Endothelial cell of umbilical vein (primary cell): ENCODE measurements around the gene PALM. TPM values are rescaled to one million over a fixed set of nuclear protein-coding genes. Genes with fewer than 3 reads are reported as not detected.

ENCODE experiments used
- BruUV-seq: library from RNA; stranded (reverse); fragments of 400-500 nt; replicated peaks from 2 replicates; lab custom pipeline; 2021; lab: Mats Ljungman, UMichigan
- CTCF ChIA-PET: fragments of 300-600, 350-600 bp; sonication (Branson Sonifier 250); formaldehyde crosslinking; loops from one replicate; lab custom pipeline; 2021; ENCODE audit warnings: antibody characterized with exemption, inconsistent platforms; lab: Charles Lee
- POLR2A ChIA-PET: fragments of 300-600, 350-600 bp; sonication (Branson Sonifier 250); formaldehyde crosslinking; loops from one replicate; lab custom pipeline; 2021; ENCODE audit warnings: antibody characterized with exemption, inconsistent platforms; lab: Charles Lee
- DNase-seq: peaks from one replicate; pipeline ENCODE4 v3.0.0-alpha.2; 2011; ENCODE audit warnings: low read depth, low spot score
- FAIRE-seq: peaks from 2 replicates; lab custom pipeline; 2011; peaks lifted over from hg19 to GRCh38; lab: Jason Lieb, UNC
- H2AFZ ChIP-seq: 2 replicates; pipeline ENCODE4 v1.6.0; 2012; ENCODE audit warnings: low read depth, low read length, control low read depth, inconsistent platforms
- H3K27ac ChIP-seq: 2 replicates; pipeline ENCODE4 v1.5.1; 2011; ENCODE audit warnings: low read depth, mild to moderate bottlenecking, control low read depth, low read length, moderate library complexity; ENCODE audit not compliant: insufficient read depth
- H3K27me3 ChIP-seq, 2 experiments: 2 replicates each; pipeline versions ENCODE4 v1.6.0 to v1.6.1; 2011; ENCODE audit warnings: low read length in 2 of 2, mixed read lengths in 1 of 2; ENCODE audit not compliant: control insufficient read depth in 2 of 2, insufficient read depth in 2 of 2
- H3K36me3 ChIP-seq, 2 experiments: 2 replicates in 1 of 2; 3 replicates in 1 of 2; pipeline ENCODE4 v1.5.1; 2011; ENCODE audit warnings: low read length in 2 of 2, mild to moderate bottlenecking in 1 of 2, moderate library complexity in 1 of 2; ENCODE audit not compliant: control insufficient read depth in 2 of 2, insufficient read depth in 2 of 2; ENCODE audit errors: extremely low read depth in 1 of 2
- H3K4me1 ChIP-seq: 3 replicates; pipeline ENCODE4 v1.5.1; 2011; ENCODE audit warnings: mild to moderate bottlenecking, low read length; ENCODE audit not compliant: control insufficient read depth, insufficient read depth; ENCODE audit errors: extremely low read depth
- H3K4me2 ChIP-seq: 2 replicates; pipeline ENCODE4 v1.6.1; 2011; ENCODE audit warnings: low read length, control low read depth, mixed read lengths; ENCODE audit not compliant: insufficient read depth
- H3K4me3 ChIP-seq, 3 experiments: fragments of 200-600 bp in 1 of 3; sonication (generic), shearing (Covaris generic) in 1 of 3; replicated peaks in 1 of 3; 2 replicates each; pipeline ENCODE4 v1.5.1; 2011 to 2016; ENCODE audit warnings: control low read depth in 3 of 3, low read length in 3 of 3, mild to moderate bottlenecking in 2 of 3, inconsistent platforms in 1 of 3, low read depth in 1 of 3, moderate library complexity in 1 of 3; ENCODE audit not compliant: insufficient read depth in 1 of 3
- H3K79me2 ChIP-seq: 2 replicates; pipeline ENCODE4 v1.6.0; 2012; ENCODE audit warnings: low read length, inconsistent platforms; ENCODE audit not compliant: control insufficient read depth, insufficient read depth
- H3K9ac ChIP-seq: replicated peaks from 2 replicates; pipeline ENCODE3; 2011; ENCODE audit warnings: low read length, control low read depth; ENCODE audit not compliant: insufficient read depth; ENCODE audit errors: extremely low read depth
- H3K9me1 ChIP-seq: replicated peaks from 3 replicates; pipeline ENCODE4 v1.6.0; 2011; ENCODE audit warnings: mild to moderate bottlenecking, low read length; ENCODE audit not compliant: control insufficient read depth, insufficient read depth; ENCODE audit errors: extremely low read depth
- H3K9me3 ChIP-seq: replicated peaks from 2 replicates; pipeline ENCODE4 v1.5.1; 2012; ENCODE audit warnings: low read length, inconsistent platforms; ENCODE audit not compliant: control insufficient read depth, insufficient read depth
- H4K20me1 ChIP-seq: replicated peaks from 2 replicates; pipeline ENCODE3; 2011; ENCODE audit warnings: mild to moderate bottlenecking, low read length; ENCODE audit not compliant: control insufficient read depth, insufficient read depth; ENCODE audit errors: extremely low read depth
- CTCF ChIP-seq, 2 donors: IDR thresholded peaks; 1 replicate in 1 of 2; 2 replicates in 1 of 2; pipeline ENCODE4 v1.5.1; 2011; ENCODE audit warnings: low read length in 2 of 2, mild to moderate bottlenecking in 2 of 2, moderate library complexity in 2 of 2, control low read depth in 1 of 2, inconsistent platforms in 1 of 2, low read depth in 1 of 2; ENCODE audit not compliant: insufficient read depth in 1 of 2; ENCODE audit errors: extremely low read depth in 1 of 2
- EZH2 ChIP-seq: IDR thresholded peaks from 2 replicates; pipeline ENCODE4 v1.6.1; 2012; ENCODE audit warnings: borderline replicate concordance, low read depth, mild to moderate bottlenecking, moderate library complexity, low read length, inconsistent platforms; ENCODE audit not compliant: severe bottlenecking
- FOS ChIP-seq: IDR thresholded peaks from 2 replicates; pipeline ENCODE4 v1.6.1; 2011; ENCODE audit warnings: mild to moderate bottlenecking, low read length, moderate library complexity, borderline replicate concordance; ENCODE audit not compliant: insufficient read depth
- GATA2 ChIP-seq: IDR thresholded peaks from 2 replicates; pipeline ENCODE4 v1.7.0; 2011; ENCODE audit warnings: low read depth, mild to moderate bottlenecking, moderate library complexity, mixed read lengths, low read length; ENCODE audit not compliant: insufficient read length, insufficient read depth
- JUN ChIP-seq: IDR thresholded peaks from 2 replicates; pipeline ENCODE4 v1.6.1; 2011; ENCODE audit warnings: borderline replicate concordance, low read depth; ENCODE audit not compliant: insufficient read length, insufficient read depth
- MAX ChIP-seq: IDR thresholded peaks from 2 replicates; pipeline ENCODE4 v1.6.1; 2011; ENCODE audit not compliant: insufficient read depth, insufficient read length
- MYC ChIP-seq: IDR thresholded peaks from one replicate; pipeline ENCODE4 v1.6.1; 2011; ENCODE audit warnings: mild to moderate bottlenecking, low read depth, low read length
- POLR2A ChIP-seq: IDR thresholded peaks from 2 replicates; pipeline ENCODE4 v1.6.1; 2012; ENCODE audit warnings: low read depth, mild to moderate bottlenecking, control low read depth, low read length
- POLR2AphosphoS5 ChIP-seq: IDR thresholded peaks from 2 replicates; pipeline ENCODE4 v1.6.1; 2012; ENCODE audit warnings: low read depth, mild to moderate bottlenecking, control low read depth, low read length, moderate library complexity; ENCODE audit not compliant: insufficient read depth
- dilution Hi-C: fragments of 300-500 bp; cut with MboI; formaldehyde crosslinking; loops from one replicate; pipeline ENCODE4 v1.15.0; 2019; ENCODE audit warnings: low sequenced_read_pairs; ENCODE audit not compliant: extremely low pct_ligation_motif_present
- intact Hi-C: fragments of 100-400 bp; cut with micrococcal nuclease; formaldehyde crosslinking; loops from one replicate; pipeline ENCODE4 v1.10.0; 2022
- polyA plus RNA-seq, 4 experiments: library from polyadenylated mRNA; depleted of rRNA in 3 of 4; stranded (reverse) in 3 of 4; unstranded in 1 of 4; fragments of >200 nt; gene quantifications; 2 replicates each; pipeline versions ENCODE4 v1.2.1 to v1.2.3, GENCODE V29; 2011 to 2012; ENCODE audit warnings: missing spikeins in 1 of 4
- total RNA-seq: library from RNA; stranded (reverse); gene quantifications from 2 replicates; pipeline ENCODE4 v1.2.3, GENCODE V29; 2021

Gene PALM
- total and polyA plus RNA-seq, 2 donors (not counting 3 experiments of a cell fraction or from before 2014, with no cell fraction given), result 3.9 to 31.8 TPM

- POLR2A ChIA-PET, result no interaction called here
- FAIRE-seq (no peak), DNase-seq (no peak)
- no peaks in the 10 kb centered on the region for H3K9me1 ChIP-seq
- BruUV-seq, result no TSS peak
- H3K9me3 ChIP-seq, result no peaks in the 10 kb centered on the region
- no peaks in the 10 kb centered on the region for H3K27me3 ChIP-seq
- H3K4me3 ChIP-seq, result no peak overlapping the region
- H3K9ac ChIP-seq, result no peak overlapping the region
- TF ChIP-seq JUN, result no peak
- no peak for TF ChIP-seq EZH2
- TF ChIP-seq POLR2A, result no peak
- no peak for TF ChIP-seq MAX
- no peak for TF ChIP-seq POLR2AphosphoS5
- no peaks in the 10 kb centered on the region for H3K36me3 ChIP-seq
- dilution Hi-C loops (no loop called here), intact Hi-C loops (no loop called here)
- H3K79me2 ChIP-seq, result no peaks in the 10 kb centered on the region
- no peak overlapping the region for H3K27ac ChIP-seq
- H3K4me2 ChIP-seq, result no peak overlapping the region
- H2AFZ ChIP-seq, result no peak overlapping the region
- CTCF ChIA-PET, result no interaction called here
- no peaks in the 10 kb centered on the region for H4K20me1 ChIP-seq
- H3K4me1 ChIP-seq, result no peaks in the 10 kb centered on the region
These were observed 39.5 kb downstream of the PALM start for GRCh38 chr19:748274-748598.

- Histone ChIP-seq H2AFZ (no peak overlapping the region), H3K4me2 (no peak overlapping the region), H3K27me3 (no peaks in the 10 kb centered on the region), H3K27ac (no peak overlapping the region), H3K36me3 (no peaks in the 10 kb centered on the region), H4K20me1 (no peaks in the 10 kb centered on the region), H3K9me1 (no peaks in the 10 kb centered on the region), H3K79me2 (no peaks in the 10 kb centered on the region), H3K4me3 (no peak overlapping the region), H3K9me3 (no peaks in the 10 kb centered on the region), H3K4me1 (no peaks in the 10 kb centered on the region), H3K9ac (no peak overlapping the region)
- dilution Hi-C loops, result no loop called here
- BruUV-seq, result no TSS peak
- TF ChIP-seq CTCF (IDR thresholded peaks at IDR 0.05; ENCODE audit: extremely low read depth in 1 of 2, insufficient read depth in 1 of 2, low read depth in 1 of 2, low read length in 2 of 2), result no peak
- TF ChIP-seq EZH2, result no peak
- TF ChIP-seq FOS, result no peak
- no peak for TF ChIP-seq GATA2
- TF ChIP-seq MYC, result no peak
- TF ChIP-seq POLR2AphosphoS5, result no peak
- TF ChIP-seq MAX, result no peak
- TF ChIP-seq JUN, result no peak
- no peak for TF ChIP-seq POLR2A
- ChIA-PET CTCF (interaction anchor here (1.3 kb wide), 1 partner anchor 20 kb away, joined by 3 read pairs; no protein-coding TSS in a partner anchor), POLR2A (no interaction called here)
- no peak for FAIRE-seq
- intact Hi-C loops, result no loop called here
- no peak for DNase-seq
These were observed 41.1 kb downstream of the PALM start for GRCh38 chr19:749811-750210.
